Measurements from ENCODE around the gene SEPSECS. TPM values are rescaled to one million over a fixed set of nuclear protein-coding genes. Genes with fewer than 3 reads are reported as not detected.

SEPSECS gene
- total RNA-seq, 1 experiment from 2014 or later: 4.0 TPM

DNA sequence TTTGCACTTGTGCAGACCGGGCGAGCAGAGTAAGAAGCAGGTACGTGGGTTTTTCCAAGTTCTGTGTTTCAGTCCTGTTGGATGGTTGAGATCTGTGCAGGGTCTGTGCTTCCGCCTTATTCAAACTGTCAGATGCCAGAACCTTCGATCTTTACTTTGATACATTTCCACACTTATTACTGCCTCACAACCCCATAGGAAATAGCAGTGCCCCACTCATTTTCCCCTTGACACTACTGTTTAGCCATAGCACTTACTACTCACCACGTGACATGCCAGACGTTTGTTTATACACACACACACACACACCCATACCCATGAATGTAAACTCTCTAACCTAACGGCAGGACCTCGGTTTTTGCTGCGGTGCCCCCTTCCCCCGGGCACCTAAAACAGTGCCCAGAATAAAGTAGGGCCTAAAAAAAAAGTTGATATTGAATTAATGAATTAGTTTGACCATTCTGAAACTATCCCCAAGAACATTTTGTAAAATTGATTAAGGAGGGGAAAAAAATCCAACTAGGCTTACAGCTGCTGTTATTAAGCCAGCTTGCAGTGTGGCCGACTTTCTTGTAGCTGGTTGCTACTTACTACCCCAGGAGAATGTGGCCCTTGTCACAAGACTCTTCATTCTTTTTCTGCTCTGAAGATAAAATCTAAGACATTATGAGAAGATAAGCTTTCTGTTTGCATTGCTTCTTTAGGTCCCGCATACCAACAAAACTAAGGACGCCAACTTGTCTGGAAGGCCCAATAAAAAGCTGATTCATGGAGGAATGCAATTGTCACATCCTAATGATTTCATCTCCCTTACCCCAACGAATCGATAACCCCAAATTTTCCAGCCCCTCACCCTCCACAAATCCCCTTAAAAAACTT, 704 bp upstream of the SEPSECS start:
- CTCF ChIA-PET: interaction anchor here (0.6 to 1.0 kb wide), 2 partner anchors 25 to 206 kb away, joined by 3 to 4 read pairs; no protein-coding TSS in a partner anchor

GRCh38 chr4:25158817-25159216, 1.4 kb downstream of the SEPSECS start:
- Histone ChIP-seq H3K27ac (ENCODE audit: low read length) (peak overlapping the region; percentile 84), H3K4me1 (ENCODE audit: control insufficient read depth, insufficient read depth, low read length) (peaks cover 10% of the 10 kb centered on the region), H3K27me3 (ENCODE audit: control insufficient read depth, insufficient read depth, low read length) (no peaks in the 10 kb centered on the region), H3K4me3 (ENCODE audit: low read depth in 2 of 2, low read length in 2 of 2) (peak overlapping the region; percentile 72 to 96), H3K9me3 (ENCODE audit: control insufficient read depth, insufficient read depth, low read depth, low read length) (no peaks in the 10 kb centered on the region), H3K36me3 (ENCODE audit: control insufficient read depth, insufficient read depth, low read length) (peaks cover 3% of the 10 kb centered on the region; the same call in 1 of the 2 replicates)
- no peak for TF ChIP-seq SIN3A (IDR thresholded peaks at IDR 0.05; ENCODE audit: borderline replicate concordance, insufficient read depth, low read depth, low read length)
- TF ChIP-seq, protein P1, sequence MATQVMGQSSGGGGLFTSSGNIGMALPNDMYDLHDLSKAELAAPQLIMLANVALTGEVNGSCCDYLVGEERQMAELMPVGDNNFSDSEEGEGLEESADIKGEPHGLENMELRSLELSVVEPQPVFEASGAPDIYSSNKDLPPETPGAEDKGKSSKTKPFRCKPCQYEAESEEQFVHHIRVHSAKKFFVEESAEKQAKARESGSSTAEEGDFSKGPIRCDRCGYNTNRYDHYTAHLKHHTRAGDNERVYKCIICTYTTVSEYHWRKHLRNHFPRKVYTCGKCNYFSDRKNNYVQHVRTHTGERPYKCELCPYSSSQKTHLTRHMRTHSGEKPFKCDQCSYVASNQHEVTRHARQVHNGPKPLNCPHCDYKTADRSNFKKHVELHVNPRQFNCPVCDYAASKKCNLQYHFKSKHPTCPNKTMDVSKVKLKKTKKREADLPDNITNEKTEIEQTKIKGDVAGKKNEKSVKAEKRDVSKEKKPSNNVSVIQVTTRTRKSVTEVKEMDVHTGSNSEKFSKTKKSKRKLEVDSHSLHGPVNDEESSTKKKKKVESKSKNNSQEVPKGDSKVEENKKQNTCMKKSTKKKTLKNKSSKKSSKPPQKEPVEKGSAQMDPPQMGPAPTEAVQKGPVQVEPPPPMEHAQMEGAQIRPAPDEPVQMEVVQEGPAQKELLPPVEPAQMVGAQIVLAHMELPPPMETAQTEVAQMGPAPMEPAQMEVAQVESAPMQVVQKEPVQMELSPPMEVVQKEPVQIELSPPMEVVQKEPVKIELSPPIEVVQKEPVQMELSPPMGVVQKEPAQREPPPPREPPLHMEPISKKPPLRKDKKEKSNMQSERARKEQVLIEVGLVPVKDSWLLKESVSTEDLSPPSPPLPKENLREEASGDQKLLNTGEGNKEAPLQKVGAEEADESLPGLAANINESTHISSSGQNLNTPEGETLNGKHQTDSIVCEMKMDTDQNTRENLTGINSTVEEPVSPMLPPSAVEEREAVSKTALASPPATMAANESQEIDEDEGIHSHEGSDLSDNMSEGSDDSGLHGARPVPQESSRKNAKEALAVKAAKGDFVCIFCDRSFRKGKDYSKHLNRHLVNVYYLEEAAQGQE (IDR thresholded peaks at IDR 0.05; ENCODE audit: insufficient read depth in 1 of 2, low read depth in 2 of 2, low read length in 1 of 2): no peak
- no peak for TF ChIP-seq POLR2AphosphoS5 (IDR thresholded peaks at IDR 0.05; ENCODE audit: low read depth, low read length)
- no peak for TF ChIP-seq TCF7L2 (IDR thresholded peaks at IDR 0.05; ENCODE audit: low read depth, low read length)
- TF ChIP-seq, protein P2, sequence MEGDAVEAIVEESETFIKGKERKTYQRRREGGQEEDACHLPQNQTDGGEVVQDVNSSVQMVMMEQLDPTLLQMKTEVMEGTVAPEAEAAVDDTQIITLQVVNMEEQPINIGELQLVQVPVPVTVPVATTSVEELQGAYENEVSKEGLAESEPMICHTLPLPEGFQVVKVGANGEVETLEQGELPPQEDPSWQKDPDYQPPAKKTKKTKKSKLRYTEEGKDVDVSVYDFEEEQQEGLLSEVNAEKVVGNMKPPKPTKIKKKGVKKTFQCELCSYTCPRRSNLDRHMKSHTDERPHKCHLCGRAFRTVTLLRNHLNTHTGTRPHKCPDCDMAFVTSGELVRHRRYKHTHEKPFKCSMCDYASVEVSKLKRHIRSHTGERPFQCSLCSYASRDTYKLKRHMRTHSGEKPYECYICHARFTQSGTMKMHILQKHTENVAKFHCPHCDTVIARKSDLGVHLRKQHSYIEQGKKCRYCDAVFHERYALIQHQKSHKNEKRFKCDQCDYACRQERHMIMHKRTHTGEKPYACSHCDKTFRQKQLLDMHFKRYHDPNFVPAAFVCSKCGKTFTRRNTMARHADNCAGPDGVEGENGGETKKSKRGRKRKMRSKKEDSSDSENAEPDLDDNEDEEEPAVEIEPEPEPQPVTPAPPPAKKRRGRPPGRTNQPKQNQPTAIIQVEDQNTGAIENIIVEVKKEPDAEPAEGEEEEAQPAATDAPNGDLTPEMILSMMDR (IDR thresholded peaks at IDR 0.05): no peak
- no peak for DNase-seq (ENCODE audit: low read depth, low spot score)
- TSS peak; percentile 83 for BruUV-seq (replicated peaks)
- intact Hi-C loops (cut with micrococcal nuclease; ENCODE audit: unreplicated experiment): no loop called here
- no peak for ATAC-seq
- ChIA-PET CTCF (no interaction called here), POLR2A (no interaction called here)
- in situ Hi-C loops (cut with HindIII; ENCODE audit: low pct_unique_long_range_greater_than_20kb, low sequenced_read_pairs): no loop called here

More for the DNA sequence above, 704 bp upstream of the SEPSECS start:
- H3K36me3 ChIP-seq (ENCODE audit: control insufficient read depth, insufficient read depth, low read length): no peaks in the 10 kb centered on the region
- in situ Hi-C loops (cut with HindIII; ENCODE audit: low pct_unique_long_range_greater_than_20kb, low sequenced_read_pairs): no loop called here
- TF ChIP-seq SIN3A (IDR thresholded peaks at IDR 0.05; ENCODE audit: borderline replicate concordance, insufficient read depth, low read depth, low read length): no peak
- peak; percentile 38; the same call in 1 of the 2 replicates for TF ChIP-seq POLR2AphosphoS5 (IDR thresholded peaks at IDR 0.05; ENCODE audit: low read depth, low read length)
- ATAC-seq (peak; percentile 57), DNase-seq (ENCODE audit: low read depth, low spot score) (no peak)
- peak overlapping the region; percentile 84 for H3K27ac ChIP-seq (ENCODE audit: low read length)
- H3K4me1 ChIP-seq (ENCODE audit: control insufficient read depth, insufficient read depth, low read length): peaks cover 10% of the 10 kb centered on the region
- H3K9me3 ChIP-seq (ENCODE audit: control insufficient read depth, insufficient read depth, low read depth, low read length): no peaks in the 10 kb centered on the region
- BruUV-seq (replicated peaks): TSS peak; percentile 72
- H3K4me3 ChIP-seq (ENCODE audit: low read depth in 2 of 2, low read length in 2 of 2): peak overlapping the region; percentile 72 to 96
- H3K27me3 ChIP-seq (ENCODE audit: control insufficient read depth, insufficient read depth, low read length): no peaks in the 10 kb centered on the region
- POLR2A ChIA-PET: no interaction called here
- intact Hi-C loops (cut with micrococcal nuclease; ENCODE audit: unreplicated experiment): loop anchor here (10.0 kb wide), 1 partner anchor 204 kb away; no protein-coding TSS in a partner anchor

Measured in Panc1 (cell line).